OCI-LY3 (cell line): Measurements from ENCODE around the gene FCHSD2.
"Not testable (repeated sequence)": the region's sequence is repeated elsewhere in the genome, so short reads cannot be mapped to it uniquely, and the experiment has no call there.

ENCODE experiments used
- H2AFZ ChIP-seq: fragments of 200-600, 300-600 bp; shearing (Covaris generic); 2 replicates; pipeline ENCODE4 v1.6.0; 2014; ENCODE audit warnings: antibody characterized with exemption, low read depth, low read length
- H3K27ac ChIP-seq: fragments of 200-600, 300-600 bp; sonication (generic); 2 replicates; pipeline ENCODE4 v1.5.1; 2014; ENCODE audit warnings: mild to moderate bottlenecking, low read length, moderate library complexity, mixed read lengths
- H3K27me3 ChIP-seq: fragments of 200-600, 300-600 bp; sonication (generic); 2 replicates; pipeline ENCODE4 v1.6.1; 2014; ENCODE audit warnings: low read depth, low read length, mixed read lengths
- H3K36me3 ChIP-seq: fragments of 200-600, 300-600 bp; sonication (generic); replicated peaks from 2 replicates; pipeline ENCODE3; 2014; ENCODE audit warnings: low read depth, low read length, mixed read lengths
- H3K4me1 ChIP-seq: fragments of 300-600, 200-600 bp; sonication (generic); 2 replicates; pipeline ENCODE4 v1.6.1; 2014; ENCODE audit warnings: low read length, mixed read lengths
- H3K4me2 ChIP-seq: fragments of 200-600, 300-600 bp; sonication (generic); 2 replicates; pipeline ENCODE4 v1.6.1; 2014; ENCODE audit warnings: low read length, mixed read lengths
- H3K4me3 ChIP-seq: fragments of 300-600, 200-600 bp; sonication (generic); 2 replicates; pipeline ENCODE4 v1.5.1; 2014; ENCODE audit warnings: antibody characterized with exemption, mild to moderate bottlenecking, low read length, moderate library complexity
- H3K79me2 ChIP-seq: fragments of 300-600, 200-600 bp; shearing (Covaris generic); 2 replicates; pipeline ENCODE4 v1.6.1; 2014; ENCODE audit warnings: mild to moderate bottlenecking, low read length, mixed read lengths
- H3K9ac ChIP-seq: fragments of 300-600, 200-600 bp; shearing (Covaris generic); 2 replicates; pipeline ENCODE4 v1.6.0; 2014; ENCODE audit warnings: mild to moderate bottlenecking, low read length, moderate library complexity
- H3K9me3 ChIP-seq: fragments of 200-600, 300-600 bp; shearing (Covaris generic); 2 replicates; pipeline ENCODE4 v1.6.1; 2014; ENCODE audit warnings: low read length, mixed read lengths; ENCODE audit not compliant: insufficient read depth
- H4K20me1 ChIP-seq: fragments of 200-600, 300-600 bp; sonication (generic); 2 replicates; pipeline ENCODE4 v1.6.1; 2016; ENCODE audit warnings: low read length, mixed read lengths; ENCODE audit not compliant: insufficient read depth
- CTCF ChIP-seq: fragments of 200-600, 300-600 bp; sonication (generic); IDR thresholded peaks from 2 replicates; pipeline ENCODE4 v1.5.1; 2014; ENCODE audit warnings: antibody characterized with exemption, low read length, low read depth
- EZH2phosphoT487 ChIP-seq: fragments of 200-600 bp; shearing (Covaris generic); IDR thresholded peaks from 2 replicates; pipeline ENCODE4 v1.6.1; 2018; ENCODE audit warnings: antibody characterized with exemption, mixed run types, low read depth

FCHSD2 gene

DNA sequence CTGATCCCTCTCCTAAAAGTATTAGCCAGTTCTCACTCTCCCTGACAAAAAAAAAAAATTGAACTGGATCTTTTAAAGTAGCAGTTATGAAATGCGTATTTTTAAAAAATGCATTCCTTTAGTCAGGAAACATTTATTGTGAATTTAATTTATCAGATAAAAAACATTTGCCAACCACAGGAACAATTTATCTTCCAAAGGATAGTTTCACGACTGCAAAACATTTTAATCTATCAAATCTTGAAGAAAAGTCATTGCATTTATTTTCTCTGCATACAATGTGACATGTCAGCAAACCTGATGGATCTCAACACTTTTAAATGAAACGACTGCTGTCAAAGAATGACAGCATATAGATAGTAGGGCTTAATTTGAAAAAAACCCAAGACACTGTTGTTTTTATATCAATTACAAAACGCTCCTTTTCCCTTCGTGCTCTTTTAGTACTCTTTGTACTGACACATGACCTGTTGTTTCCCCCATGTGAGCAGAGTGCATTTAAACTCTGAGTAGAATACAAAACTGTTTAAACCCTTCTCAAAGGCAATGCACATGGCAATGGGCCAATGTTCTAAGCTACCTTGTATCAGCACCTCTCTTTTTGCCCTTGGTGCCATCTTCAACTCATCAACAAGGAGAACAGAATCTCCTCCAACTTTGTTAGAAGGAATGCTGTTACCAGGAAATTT, 220.9 kb downstream of the FCHSD2 start:
- peaks cover 70% of the 10 kb centered on the region for H3K79me2 ChIP-seq
- H3K4me3 ChIP-seq: no peak overlapping the region
- no peak overlapping the region for H2AFZ ChIP-seq
- no peak overlapping the region for H3K9ac ChIP-seq
- no peaks in the 10 kb centered on the region for H3K4me1 ChIP-seq
- H3K4me2 ChIP-seq: no peak overlapping the region
- TF ChIP-seq EZH2phosphoT487 (no peak), CTCF (no peak)
- no peaks in the 10 kb centered on the region for H3K27me3 ChIP-seq
- no peak overlapping the region for H3K27ac ChIP-seq
- peaks cover 38% of the 10 kb centered on the region for H3K36me3 ChIP-seq
- peaks cover 15% of the 10 kb centered on the region for H4K20me1 ChIP-seq
- no peaks in the 10 kb centered on the region for H3K9me3 ChIP-seq

GRCh38 chr11:72920001-72920400, 222.1 kb downstream of the FCHSD2 start:
- Histone ChIP-seq H3K9me3 (no peaks in the 10 kb centered on the region), H3K9ac (no peak overlapping the region), H3K27ac (no peak overlapping the region), H2AFZ (no peak overlapping the region), H3K4me2 (no peak overlapping the region), H3K27me3 (no peaks in the 10 kb centered on the region), H3K4me3 (no peak overlapping the region), H4K20me1 (peaks cover 4% of the 10 kb centered on the region; the same call in 1 of the 2 replicates), H3K36me3 (peaks cover 44% of the 10 kb centered on the region), H3K79me2 (peaks cover 70% of the 10 kb centered on the region), H3K4me1 (no peaks in the 10 kb centered on the region)
- TF ChIP-seq EZH2phosphoT487: no peak
- no peak for TF ChIP-seq CTCF

- no peak overlapping the region for H3K27ac ChIP-seq
- no peaks in the 10 kb centered on the region for H3K9me3 ChIP-seq
- H4K20me1 ChIP-seq: 0 out of 2 replicates have a peak, but pooled peaks cover 3% of the 10 kb centered on the region
Observed at GRCh38 chr11:72918851-72919250, 223.3 kb downstream of the FCHSD2 start.

DNA sequence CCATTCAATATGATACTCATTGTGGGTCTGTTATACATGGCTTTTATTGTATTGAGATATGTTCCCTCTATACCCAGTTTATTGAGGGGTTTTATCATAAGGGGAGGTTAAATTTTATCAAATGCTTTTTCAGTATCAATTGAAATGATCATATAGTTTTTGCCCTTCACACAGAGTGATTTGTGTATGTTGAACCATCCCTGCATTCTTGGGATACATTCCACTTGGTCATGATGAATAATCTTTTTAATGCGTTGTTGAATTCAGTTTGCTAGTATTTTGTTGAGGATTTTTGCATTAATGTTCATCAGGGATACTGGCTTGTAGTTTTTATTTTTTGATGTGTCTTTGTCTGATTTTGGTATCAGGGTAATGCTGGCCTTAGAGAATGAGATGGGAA, 229.9 kb downstream of the FCHSD2 start:
- H3K4me3 ChIP-seq: no peak overlapping the region
- H3K36me3 ChIP-seq: peaks cover 61% of the 10 kb centered on the region
- H3K9me3 ChIP-seq: peaks cover 21% of the 10 kb centered on the region; the same call in 1 of the 2 replicates

More at GRCh38 chr11:72918851-72919250, 223.3 kb downstream of the FCHSD2 start:
- no peaks in the 10 kb centered on the region for H3K27me3 ChIP-seq
- no peak overlapping the region for H3K4me2 ChIP-seq
- H2AFZ ChIP-seq: no peak overlapping the region
- TF ChIP-seq EZH2phosphoT487 (no peak), CTCF (no peak)
- no peaks in the 10 kb centered on the region for H3K4me1 ChIP-seq
- H3K9ac ChIP-seq: no peak overlapping the region
- peaks cover 46% of the 10 kb centered on the region for H3K36me3 ChIP-seq
- no peak overlapping the region for H3K4me3 ChIP-seq
- H3K79me2 ChIP-seq: peaks cover 74% of the 10 kb centered on the region

DNA sequence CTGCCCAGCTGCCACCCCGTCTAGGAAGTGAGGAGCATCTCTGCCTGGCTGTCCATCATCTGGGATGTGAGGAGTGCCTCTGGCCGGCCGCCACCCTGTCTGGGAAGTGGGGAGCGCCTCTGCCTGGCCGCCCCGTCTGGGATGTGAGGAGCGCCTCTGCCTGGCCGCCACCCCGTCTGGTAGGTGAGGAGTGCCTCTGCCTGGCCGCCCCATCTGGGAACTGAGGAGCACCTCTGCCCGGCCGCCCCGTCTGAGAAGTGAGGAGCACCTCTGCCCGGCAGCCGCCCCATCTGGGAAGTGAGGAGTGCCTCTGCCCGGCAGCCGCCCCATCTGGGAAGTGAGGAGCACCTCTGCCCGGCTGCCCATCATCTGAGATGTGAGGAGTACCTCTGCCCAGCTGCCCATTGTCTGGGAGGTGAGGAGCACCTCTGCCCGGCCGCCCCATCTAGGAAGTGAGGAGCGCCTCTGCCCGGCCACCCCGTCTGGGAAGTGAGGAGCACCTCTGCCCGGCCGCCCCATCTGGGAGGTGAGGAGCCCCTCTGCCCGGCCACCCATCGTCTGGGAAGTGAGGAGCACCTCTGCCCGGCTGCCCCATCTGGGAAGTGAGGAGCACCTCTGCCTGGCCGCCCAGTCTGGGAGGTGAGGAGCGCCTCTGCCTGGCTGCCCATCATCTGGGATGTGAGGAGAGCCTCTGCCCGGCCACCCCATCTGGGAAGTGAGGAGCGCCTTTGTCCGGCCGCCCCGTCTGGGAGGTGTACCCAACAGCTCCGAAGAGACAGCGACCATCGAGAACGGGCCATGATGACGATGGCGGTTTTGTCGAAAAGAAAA, 232.3 kb downstream of the FCHSD2 start:
- Histone ChIP-seq H3K79me2 (peaks cover 54% of the 10 kb centered on the region), H3K9me3 (peaks cover 21% of the 10 kb centered on the region; the same call in 1 of the 2 replicates), H3K36me3 (peaks cover 49% of the 10 kb centered on the region)
- H3K27ac ChIP-seq, H3K9ac ChIP-seq, H3K27me3 ChIP-seq, H2AFZ ChIP-seq, H3K4me3 ChIP-seq, H4K20me1 ChIP-seq, H3K4me1 ChIP-seq, H3K4me2 ChIP-seq: not testable (repeated sequence)

More for the DNA sequence above, 229.9 kb downstream of the FCHSD2 start:
- H3K27ac ChIP-seq: no peak overlapping the region
- H3K79me2 ChIP-seq: peaks cover 70% of the 10 kb centered on the region
- H2AFZ ChIP-seq: no peak overlapping the region
- no peak overlapping the region for H3K9ac ChIP-seq
- H3K4me2 ChIP-seq: no peak overlapping the region
- H4K20me1 ChIP-seq: peaks cover 3% of the 10 kb centered on the region; the same call in 1 of the 2 replicates
- no peaks in the 10 kb centered on the region for H3K27me3 ChIP-seq
- H3K4me1 ChIP-seq: no peaks in the 10 kb centered on the region
- no peak for TF ChIP-seq CTCF
- TF ChIP-seq EZH2phosphoT487: no peak
